HepG2 (cell line): ENCODE results near the gene SYT9. TPM values are rescaled to one million over a fixed set of nuclear protein-coding genes. Genes with fewer than 3 reads are reported as not detected.

Experiments used
- ATAC-seq: fragments of 200-7000 bp; cut with Tn5 transposase; 3 replicates; pipeline ENCODE4 v1.9.1; 2020; ENCODE audit warnings: mild to moderate bottlenecking, moderate library complexity
- BruUV-seq: library from RNA; stranded (reverse); fragments of 400-500 nt; replicated peaks from 2 replicates; lab custom pipeline; 2021; lab: Mats Ljungman, UMichigan
- CTCF ChIA-PET: fragments of 300-600 bp; formaldehyde crosslinking; extraction: SDS; loops from one replicate; lab custom pipeline; 2021; ENCODE audit warnings: low total read pairs, inconsistent platforms, low intra/inter-chr PET ratio; lab: Yijun Ruan, JAX
- POLR2A ChIA-PET: fragments of 350-600 bp; sonication (Branson Sonifier 250); formaldehyde crosslinking; loops from one replicate; lab custom pipeline; 2020; ENCODE audit warnings: antibody characterized with exemption, inconsistent platforms; lab: Yijun Ruan, JAX
- DNase-seq: peaks from one replicate; pipeline ENCODE4 v3.0.0-alpha.2; 2015; ENCODE audit warnings: low spot score
- FAIRE-seq: peaks from 3 replicates; lab custom pipeline; 2011; peaks lifted over from hg19 to GRCh38; lab: Jason Lieb, UNC
- H2AFZ ChIP-seq: one replicate; pipeline ENCODE4 v1.6.1; 2011; ENCODE audit warnings: low read length, inconsistent platforms
- H3K27ac ChIP-seq: fragments of 300-600 bp; 3 replicates; pipeline ENCODE4 v1.8.0; 2011; ENCODE audit warnings: mixed run types, mild to moderate bottlenecking, mixed read lengths, low read length, inconsistent platforms; ENCODE audit not compliant: insufficient read depth; ENCODE audit errors: extremely low read length
- H3K27me3 ChIP-seq, 2 experiments: fragments of 200-600 bp in 1 of 2; 2 replicates in 1 of 2; 3 replicates in 1 of 2; pipeline versions ENCODE4 v1.6.0 to v1.8.0; 2011; ENCODE audit warnings: low read length in 2 of 2, mild to moderate bottlenecking in 2 of 2, moderate library complexity in 2 of 2, inconsistent platforms in 1 of 2; ENCODE audit not compliant: insufficient read depth in 2 of 2, control insufficient read depth in 1 of 2
- H3K36me3 ChIP-seq, 2 experiments: fragments of 200-600 bp in 1 of 2; replicated peaks in 1 of 2; 2 replicates in 1 of 2; 3 replicates in 1 of 2; pipeline versions ENCODE4 v1.5.1 to v1.8.0; 2011; ENCODE audit warnings: low read length in 2 of 2, inconsistent platforms in 1 of 2; ENCODE audit not compliant: insufficient read depth in 2 of 2, control insufficient read depth in 1 of 2
- H3K4me1 ChIP-seq: 2 replicates; pipeline ENCODE4 v1.5.1; 2012; ENCODE audit warnings: low read length, inconsistent platforms; ENCODE audit not compliant: insufficient read depth
- H3K4me2 ChIP-seq: 2 replicates; pipeline ENCODE4 v1.6.0; 2011; ENCODE audit warnings: low read depth, low read length, inconsistent platforms
- H3K4me3 ChIP-seq, 3 experiments: fragments of 200-600 bp in 1 of 3; sonication (generic), shearing (Covaris generic) in 1 of 3; replicated peaks in 1 of 3; 2 replicates each; pipeline ENCODE4 v1.5.1; 2011 to 2016; ENCODE audit warnings: low read length in 3 of 3, inconsistent platforms in 2 of 3, low read depth in 2 of 3, mild to moderate bottlenecking in 2 of 3, control low read depth in 1 of 3, mixed read lengths in 1 of 3; ENCODE audit not compliant: insufficient read depth in 1 of 3
- H3K79me2 ChIP-seq: one replicate; pipeline ENCODE4 v1.6.1; 2011; ENCODE audit warnings: low read length, inconsistent platforms; ENCODE audit not compliant: insufficient read depth
- H3K9ac ChIP-seq: 2 replicates; pipeline ENCODE4 v1.6.0; 2011; ENCODE audit warnings: mild to moderate bottlenecking, low read depth, low read length, inconsistent platforms; ENCODE audit not compliant: insufficient read depth
- H3K9me3 ChIP-seq: 2 replicates; pipeline ENCODE4 v1.5.1; 2012; ENCODE audit warnings: mild to moderate bottlenecking, low read length
- H4K20me1 ChIP-seq: 2 replicates; pipeline ENCODE4 v1.6.0; 2011; ENCODE audit warnings: inconsistent platforms, mild to moderate bottlenecking, low read length, moderate library complexity; ENCODE audit not compliant: insufficient read depth
- ARID2 ChIP-seq: sonication (generic); formaldehyde crosslinking; IDR thresholded peaks from 2 replicates; pipeline ENCODE4 v1.8.1; 2022; ENCODE audit warnings: mild to moderate bottlenecking, missing genetic modification reagents, borderline replicate concordance
- ARNTL ChIP-seq: sonication (generic); formaldehyde crosslinking; IDR thresholded peaks from 2 replicates; pipeline ENCODE4 v1.4.0; 2020; ENCODE audit warnings: mild to moderate bottlenecking, missing genetic modification reagents
- DR1 ChIP-seq: sonication (generic); formaldehyde crosslinking; IDR thresholded peaks from 2 replicates; pipeline ENCODE4 v1.8.0; 2021; ENCODE audit warnings: mild to moderate bottlenecking, missing genetic modification reagents, inconsistent platforms
- KLF15 ChIP-seq: sonication (generic); formaldehyde crosslinking; IDR thresholded peaks from 2 replicates; pipeline ENCODE4 v1.8.1; 2023; ENCODE audit warnings: borderline replicate concordance, mild to moderate bottlenecking, inconsistent platforms, missing genetic modification reagents, mixed read lengths
- SMAD9 ChIP-seq: sonication (generic); formaldehyde crosslinking; IDR thresholded peaks from 2 replicates; pipeline ENCODE4 v1.5.1; 2020; ENCODE audit warnings: mild to moderate bottlenecking, missing genetic modification reagents
- TBL1XR1 ChIP-seq: fragments of 150-350 bp; IDR thresholded peaks from 2 replicates; pipeline ENCODE4 v1.6.1; 2014; ENCODE audit warnings: borderline replicate concordance, low read length; ENCODE audit not compliant: partially characterized antibody
- TBX2 ChIP-seq: sonication (generic); formaldehyde crosslinking; IDR thresholded peaks from 2 replicates; pipeline ENCODE4 v1.5.0; 2020; ENCODE audit warnings: missing genetic modification reagents, mild to moderate bottlenecking, borderline replicate concordance
- ZNF12 ChIP-seq: sonication (generic); formaldehyde crosslinking; IDR thresholded peaks from 2 replicates; pipeline ENCODE4 v1.5.0; 2020; ENCODE audit warnings: missing genetic modification reagents
- ZNF530 ChIP-seq: sonication (generic); formaldehyde crosslinking; IDR thresholded peaks from 2 replicates; pipeline ENCODE4 v1.5.0; 2020; ENCODE audit warnings: low read depth, mild to moderate bottlenecking, missing genetic modification reagents
- ZNF547 ChIP-seq: sonication (generic); formaldehyde crosslinking; IDR thresholded peaks from 2 replicates; pipeline ENCODE4 v1.5.1; 2020; ENCODE audit warnings: mild to moderate bottlenecking, missing genetic modification reagents
- ZNF609 ChIP-seq: sonication (generic); formaldehyde crosslinking; IDR thresholded peaks from 2 replicates; pipeline ENCODE4 v1.4.0; 2020; ENCODE audit warnings: mild to moderate bottlenecking, missing genetic modification reagents, borderline replicate concordance
- ZNF850 ChIP-seq: sonication (generic); formaldehyde crosslinking; conservative IDR thresholded peaks from 2 replicates; pipeline ENCODE4 v1.9.0; 2021; ENCODE audit warnings: mild to moderate bottlenecking, missing genetic modification reagents
- WGBS: methylation state at CpG from one replicate; pipeline ENCODE4 v1.1.6; 2017; ENCODE audit warnings: low lambda C conversion rate; 5-methylcytosine and 5-hydroxymethylcytosine counted together
- in situ Hi-C: cut with HindIII; loops from 2 replicates; pipeline ENCODE4 v1.10.0; 2017; ENCODE audit warnings: low pct_unique_long_range_greater_than_20kb; ENCODE audit not compliant: extremely low pct_ligation_motif_present
- intact Hi-C: fragments of 100-400 bp; cut with micrococcal nuclease; formaldehyde crosslinking; loops from one replicate; pipeline ENCODE4 v1.10.0; 2022; ENCODE audit not compliant: unreplicated experiment
- polyA plus RNA-seq, 8 experiments: library from polyadenylated mRNA; depleted of rRNA in 3 of 8; stranded (reverse) in 7 of 8; unstranded in 1 of 8; fragments of >200 nt; fragmentation: Illumina TruSeq in 4 of 8; extraction: Trizol in 4 of 8; gene quantifications; 2 replicates each; pipeline versions ENCODE4 v1.2.1 to v1.2.3, GENCODE V29; 2011 to 2016; ENCODE audit warnings: low read depth in 4 of 8, missing spikeins in 1 of 8, mixed read lengths in 1 of 8; ENCODE audit not compliant: insufficient read depth in 1 of 8
- total RNA-seq, 5 experiments: library from RNA; depleted of rRNA; stranded (reverse); fragments of >200 nt; fragmentation: Illumina TruSeq; extraction: Trizol; gene quantifications; 2 replicates each; pipeline ENCODE4 v1.2.3, GENCODE V29; 2016; ENCODE audit warnings: low read depth in 1 of 5

Gene SYT9
- total and polyA plus RNA-seq, 2 of the 13 experiments (the other 11 are each of a cell fraction or from before 2014, with no cell fraction given), result not detected

- in situ Hi-C loops, result loop anchor here (10.0 kb wide), 1 partner anchor 350 kb away; no protein-coding TSS in a partner anchor
- intact Hi-C loops, result no loop called here
- 8% methylated on average over 5 of the region's 6 CpGs for WGBS
- no peaks in the 10 kb centered on the region for H3K4me1 ChIP-seq
- CTCF ChIA-PET, result no interaction called here
- H4K20me1 ChIP-seq, result no peaks in the 10 kb centered on the region
- no peaks in the 10 kb centered on the region for H3K79me2 ChIP-seq
- H3K4me3 ChIP-seq, result no peak overlapping the region
- H2AFZ ChIP-seq, result no peak overlapping the region
- TF ChIP-seq ZNF850 (CRISPR knock-in tag), result no peak
- TF ChIP-seq, all 625 proteins: peak for 0
- POLR2A ChIA-PET, result no interaction called here
- H3K9ac ChIP-seq, result no peak overlapping the region
- no peak for FAIRE-seq
- H3K4me2 ChIP-seq, result no peak overlapping the region
- no peaks in the 10 kb centered on the region for H3K9me3 ChIP-seq
- H3K27ac ChIP-seq, result no peak overlapping the region
- no peak for DNase-seq
- H3K36me3 ChIP-seq, result no peaks in the 10 kb centered on the region
- no peak for ATAC-seq
- peaks cover 0 to 2% of the 10 kb centered on the region in 2 experiments; a peak in 1 of 5 replicates for H3K27me3 ChIP-seq
- no TSS peak for BruUV-seq
Observed at GRCh38 chr11:7444091-7444981, 192.6 kb downstream of the SYT9 start.

- no peak overlapping the region for H2AFZ ChIP-seq
- H3K4me1 ChIP-seq, result no peaks in the 10 kb centered on the region
- FAIRE-seq, result no peak
- H3K9ac ChIP-seq, result no peak overlapping the region
- H3K79me2 ChIP-seq, result no peaks in the 10 kb centered on the region
- 6% methylated on average over 5 of the region's 5 CpGs for WGBS
- H3K9me3 ChIP-seq, result no peaks in the 10 kb centered on the region
- ChIA-PET CTCF (no interaction called here), POLR2A (no interaction called here)
- H3K27ac ChIP-seq, result no peak overlapping the region
- in situ Hi-C loops (loop anchor here (5.0 to 10.0 kb wide), 2 partner anchors 93 to 351 kb away; no protein-coding TSS in a partner anchor), intact Hi-C loops (no loop called here)
- H3K27me3 ChIP-seq, result peaks cover 0 to 4% of the 10 kb centered on the region in 2 experiments; a peak in 1 of 5 replicates
- BruUV-seq, result no TSS peak
- no peak for ATAC-seq
- no peak overlapping the region for H3K4me2 ChIP-seq
- no peak for DNase-seq
- H3K4me3 ChIP-seq, result no peak overlapping the region
- no peaks in the 10 kb centered on the region for H3K36me3 ChIP-seq
- H4K20me1 ChIP-seq, result no peaks in the 10 kb centered on the region
- TF ChIP-seq DR1 (CRISPR knock-in tag), result no peak
- TF ChIP-seq ZNF530, result no peak
- no peak for TF ChIP-seq TBL1XR1
- no peak for TF ChIP-seq KLF15
- no peak for TF ChIP-seq ZNF609 (CRISPR knock-in tag)
- TF ChIP-seq ZNF12 (CRISPR knock-in tag), result no peak
- TF ChIP-seq TBX2 (CRISPR knock-in tag), result no peak
- no peak for TF ChIP-seq ZNF547
- no peak for TF ChIP-seq ARNTL
- no peak for TF ChIP-seq SMAD9 (CRISPR knock-in tag)
- no peak for TF ChIP-seq ARID2
Observed at GRCh38 chr11:7445564-7445963, 193.9 kb downstream of the SYT9 start.
